Hepatocyte (in vitro differentiated cells): ENCODE results near the gene C6. TPM values are rescaled to one million over a fixed set of nuclear protein-coding genes. Genes with fewer than 3 reads are reported as not detected.
A peak's percentile ranks its signal among the peaks of the same experiment; 100 is the strongest.

ENCODE experiments used
- DNase-seq: peaks from one replicate; pipeline ENCODE4 v3.0.0-alpha.2; 2016; ENCODE audit warnings: low spot score
- H2AFZ ChIP-seq: fragments of 200-600 bp; sonication (generic); 2 replicates; pipeline ENCODE4 v1.6.0; 2016; ENCODE audit warnings: antibody characterized with exemption, mild to moderate bottlenecking
- H3K27ac ChIP-seq: fragments of 200-600 bp; sonication (generic); 2 replicates; pipeline ENCODE4 v1.5.1; 2016; ENCODE audit warnings: mild to moderate bottlenecking
- H3K27me3 ChIP-seq: fragments of 200-600 bp; sonication (generic); 2 replicates; pipeline ENCODE4 v1.6.1; 2016
- H3K36me3 ChIP-seq: fragments of 200-600 bp; sonication (generic); replicated peaks from 2 replicates; pipeline ENCODE4 v1.5.1; 2016; ENCODE audit warnings: low read depth; ENCODE audit not compliant: insufficient read depth
- H3K4me1 ChIP-seq: fragments of 200-600 bp; sonication (generic); 2 replicates; pipeline ENCODE4 v1.5.1; 2016; ENCODE audit warnings: mild to moderate bottlenecking, moderate library complexity; ENCODE audit not compliant: insufficient read depth
- H3K4me2 ChIP-seq: fragments of 200-600 bp; sonication (generic); 2 replicates; pipeline ENCODE4 v1.6.0; 2016
- H3K4me3 ChIP-seq: fragments of 200-600 bp; sonication (generic); 2 replicates; pipeline ENCODE4 v1.5.1; 2016; ENCODE audit warnings: mild to moderate bottlenecking
- H3K79me2 ChIP-seq: fragments of 200-600 bp; sonication (generic); 2 replicates; pipeline ENCODE4 v1.6.0; 2017; ENCODE audit warnings: mild to moderate bottlenecking
- H3K9me2 ChIP-seq: fragments of 200-600 bp; sonication (generic); replicated peaks from 2 replicates; pipeline ENCODE4 v1.6.0; 2017; ENCODE audit warnings: mild to moderate bottlenecking; ENCODE audit not compliant: insufficient read depth
- H3K9me3 ChIP-seq: fragments of 200-600 bp; sonication (generic); 2 replicates; pipeline ENCODE4 v1.5.1; 2016; ENCODE audit warnings: low read depth, mild to moderate bottlenecking
- H4K20me1 ChIP-seq: fragments of 200-600 bp; sonication (generic); 2 replicates; pipeline ENCODE4 v1.6.0; 2016; ENCODE audit warnings: mild to moderate bottlenecking; ENCODE audit not compliant: insufficient read depth, poor library complexity, severe bottlenecking
- EZH2 ChIP-seq: fragments of 200-600 bp; sonication (generic); IDR thresholded peaks from 2 replicates; pipeline ENCODE4 v1.6.1; 2016; ENCODE audit warnings: antibody characterized with exemption, mild to moderate bottlenecking, borderline replicate concordance
- EZH2phosphoT487 ChIP-seq: fragments of 200-600 bp; sonication (generic); IDR thresholded peaks from one replicate; pipeline ENCODE4 v1.6.1; 2018; ENCODE audit warnings: antibody characterized with exemption, mild to moderate bottlenecking, low read depth, moderate library complexity; ENCODE audit not compliant: unreplicated experiment, severe bottlenecking
- WGBS: methylation state at CpG from one replicate; pipeline ENCODE4 v1.1.6; 2016; ENCODE audit warnings: low lambda C conversion rate; ENCODE audit errors: missing lambda C conversion rate; 5-methylcytosine and 5-hydroxymethylcytosine counted together
- polyA plus RNA-seq: library from polyadenylated mRNA; unstranded; fragments of >200 nt; fragmentation: Nextera tagmentation; extraction: Ambion mirVana; gene quantifications from 2 replicates; pipeline ENCODE4 v1.2.1, GENCODE V29; 2016
- total RNA-seq: library from RNA; depleted of rRNA; stranded (reverse); fragments of >200 nt; gene quantifications from 2 replicates; pipeline ENCODE4 v1.2.3, GENCODE V29; 2014
- TF ChIP-seq, protein P1 (sequence below): fragments of 200-600 bp; sonication (generic); IDR thresholded peaks from 2 replicates; pipeline ENCODE4 v1.5.1; 2016; ENCODE audit warnings: antibody characterized with exemption, mild to moderate bottlenecking; ENCODE audit not compliant: poor library complexity

The C6 gene
- total and polyA plus RNA-seq, 2 experiments from 2014 or later, result 16.2 to 37.2 TPM

DNA sequence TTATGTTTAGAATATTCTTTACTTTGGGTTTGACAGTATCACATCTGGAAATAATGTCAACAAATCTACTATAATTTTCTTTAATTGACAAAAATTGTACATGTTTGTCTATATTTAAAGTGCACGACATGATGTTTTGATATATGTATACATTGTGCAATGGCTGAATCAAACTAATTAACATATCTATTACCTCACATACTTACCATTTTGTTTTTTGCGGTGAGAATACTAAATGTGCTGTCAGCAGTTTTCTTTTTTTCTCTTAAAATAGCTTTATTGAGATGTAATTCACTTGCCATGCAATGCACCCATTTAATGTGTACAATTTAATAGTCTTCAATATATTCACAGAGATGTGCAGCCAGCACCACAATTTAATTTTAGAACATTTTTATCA is 10.6 kb upstream of the C6 start:
- Histone ChIP-seq H4K20me1 (no peaks in the 10 kb centered on the region), H2AFZ (no peak overlapping the region), H3K4me2 (no peak overlapping the region), H3K36me3 (no peaks in the 10 kb centered on the region), H3K79me2 (no peaks in the 10 kb centered on the region), H3K27ac (no peak overlapping the region), H3K9me3 (no peaks in the 10 kb centered on the region), H3K9me2 (no peaks in the 10 kb centered on the region), H3K27me3 (no peaks in the 10 kb centered on the region), H3K4me3 (no peak overlapping the region), H3K4me1 (no peaks in the 10 kb centered on the region)
- no peak for DNase-seq
- no peak for TF ChIP-seq EZH2phosphoT487
- no peak for TF ChIP-seq EZH2
- TF ChIP-seq, protein P1, sequence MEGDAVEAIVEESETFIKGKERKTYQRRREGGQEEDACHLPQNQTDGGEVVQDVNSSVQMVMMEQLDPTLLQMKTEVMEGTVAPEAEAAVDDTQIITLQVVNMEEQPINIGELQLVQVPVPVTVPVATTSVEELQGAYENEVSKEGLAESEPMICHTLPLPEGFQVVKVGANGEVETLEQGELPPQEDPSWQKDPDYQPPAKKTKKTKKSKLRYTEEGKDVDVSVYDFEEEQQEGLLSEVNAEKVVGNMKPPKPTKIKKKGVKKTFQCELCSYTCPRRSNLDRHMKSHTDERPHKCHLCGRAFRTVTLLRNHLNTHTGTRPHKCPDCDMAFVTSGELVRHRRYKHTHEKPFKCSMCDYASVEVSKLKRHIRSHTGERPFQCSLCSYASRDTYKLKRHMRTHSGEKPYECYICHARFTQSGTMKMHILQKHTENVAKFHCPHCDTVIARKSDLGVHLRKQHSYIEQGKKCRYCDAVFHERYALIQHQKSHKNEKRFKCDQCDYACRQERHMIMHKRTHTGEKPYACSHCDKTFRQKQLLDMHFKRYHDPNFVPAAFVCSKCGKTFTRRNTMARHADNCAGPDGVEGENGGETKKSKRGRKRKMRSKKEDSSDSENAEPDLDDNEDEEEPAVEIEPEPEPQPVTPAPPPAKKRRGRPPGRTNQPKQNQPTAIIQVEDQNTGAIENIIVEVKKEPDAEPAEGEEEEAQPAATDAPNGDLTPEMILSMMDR, result no peak
- 90% methylated on average over 2 of the region's 2 CpGs for whole genome bisulfite sequencing

DNA sequence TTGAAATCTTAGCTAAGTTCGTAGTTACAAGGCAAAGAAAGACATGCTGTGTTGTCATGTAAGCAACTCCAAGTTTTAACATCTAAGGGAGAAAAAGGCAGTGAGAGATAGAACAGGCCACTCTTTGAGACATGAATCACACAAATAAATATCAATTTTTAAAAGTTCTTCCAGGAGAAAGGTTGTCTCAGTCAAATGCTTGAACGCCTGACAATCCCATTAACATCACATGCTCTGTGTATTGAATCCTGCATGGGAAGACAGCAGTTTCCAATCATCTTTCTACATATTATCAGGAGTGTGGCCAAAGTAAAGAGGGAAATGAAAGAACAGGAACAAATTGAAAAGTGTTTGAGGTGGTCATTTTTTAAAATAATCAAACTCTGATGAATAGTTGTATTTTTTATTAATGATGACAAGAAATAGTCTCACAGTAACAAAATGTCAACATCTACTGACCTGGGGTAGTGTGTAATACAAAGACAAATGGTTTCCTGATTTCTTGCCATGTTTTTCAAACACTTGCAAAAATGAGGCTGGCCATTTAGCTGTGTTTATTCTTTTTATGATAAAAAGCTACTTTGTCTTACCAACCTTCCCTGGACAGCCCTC is 6.4 kb upstream of the C6 start:
- Histone ChIP-seq H3K4me1 (no peaks in the 10 kb centered on the region), H3K36me3 (no peaks in the 10 kb centered on the region), H3K79me2 (no peaks in the 10 kb centered on the region), H4K20me1 (no peaks in the 10 kb centered on the region), H3K4me2 (no peak overlapping the region), H3K9me3 (no peaks in the 10 kb centered on the region), H3K27ac (peak overlapping the region; percentile 36), H3K27me3 (no peaks in the 10 kb centered on the region), H3K4me3 (no peak overlapping the region), H2AFZ (peak overlapping the region; percentile 38), H3K9me2 (no peaks in the 10 kb centered on the region)
- TF ChIP-seq EZH2phosphoT487, result no peak
- no peak for TF ChIP-seq EZH2
- TF ChIP-seq, protein P1, result no peak
- WGBS, result 54% methylated on average over 2 of the region's 2 CpGs
- no peak for DNase-seq

DNA sequence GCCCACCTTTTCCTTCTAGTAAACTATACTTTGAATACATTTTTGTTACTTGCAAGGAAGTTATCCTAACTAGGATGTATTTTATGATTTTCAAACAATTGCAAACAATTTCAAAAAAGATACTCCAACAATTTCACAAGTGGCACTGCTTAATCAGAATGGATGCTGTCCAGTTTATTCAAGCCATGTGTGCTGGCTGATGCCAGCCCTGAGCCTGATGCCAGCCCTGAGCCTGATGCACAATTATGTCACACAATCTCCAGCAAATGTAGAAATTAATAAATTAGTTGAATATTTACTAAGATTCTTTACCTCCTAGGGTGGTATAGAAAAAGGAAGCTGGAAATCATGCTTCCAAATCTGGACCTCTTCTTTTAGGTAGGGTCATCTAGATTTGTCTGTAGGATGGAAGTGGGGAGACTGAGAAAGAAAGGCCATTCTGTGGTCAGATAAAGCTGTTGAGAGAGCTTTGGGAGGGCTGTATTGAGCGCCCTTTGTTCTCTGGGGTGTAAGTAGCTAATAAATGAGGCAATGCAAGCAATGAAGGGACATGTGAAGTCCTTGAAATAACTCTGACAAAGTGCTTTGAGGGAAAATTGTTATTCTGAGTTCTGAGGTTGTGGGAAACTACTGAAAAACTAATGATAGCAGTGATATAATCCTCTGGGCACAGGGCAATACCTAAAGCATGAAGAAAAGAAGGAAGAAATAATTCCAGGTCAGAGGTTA is 5.8 kb upstream of the C6 start:
- H3K27ac ChIP-seq, result peak overlapping the region; percentile 36
- H3K4me2 ChIP-seq, result no peak overlapping the region
- no peaks in the 10 kb centered on the region for H3K9me3 ChIP-seq
- no peak for DNase-seq
- peak overlapping the region; percentile 24 for H2AFZ ChIP-seq
- H3K9me2 ChIP-seq, result no peaks in the 10 kb centered on the region
- H3K27me3 ChIP-seq, result no peaks in the 10 kb centered on the region
- H3K36me3 ChIP-seq, result no peaks in the 10 kb centered on the region
- TF ChIP-seq, protein P1, result no peak
- TF ChIP-seq EZH2phosphoT487, result no peak
- TF ChIP-seq EZH2, result no peak
- WGBS, result 69% methylated on average over 1 of the region's 1 CpG
- H3K79me2 ChIP-seq, result no peaks in the 10 kb centered on the region
- H4K20me1 ChIP-seq, result no peaks in the 10 kb centered on the region
- peaks cover 5% of the 10 kb centered on the region for H3K4me1 ChIP-seq
- H3K4me3 ChIP-seq, result no peak overlapping the region
